ENCODE measurements around the gene CHST15. TPM values are rescaled to one million over a fixed set of nuclear protein-coding genes. Genes with fewer than 3 reads are reported as not detected.

CHST15 gene
- total and polyA plus RNA-seq, 2 of the 4 experiments (the other 2 are of a cell fraction), result 0.14 to 0.18 TPM

GRCh38 chr10:123993534-123994416 lies 99.6 kb downstream of the CHST15 start:
- POLR2A ChIA-PET (ENCODE audit: unreplicated experiment), result no interaction called here
- CTCF ChIA-PET, result interaction anchor here (1.0 to 1.3 kb wide), 5 partner anchors 9 to 403 kb away, joined by 3 to 18 read pairs (median 3); no protein-coding TSS in a partner anchor
- no peak overlapping the region for H3K18ac ChIP-seq (ENCODE audit: low read depth, low read length)
- H3K4me1 ChIP-seq (ENCODE audit: control insufficient read depth, insufficient read depth, low read length), result peaks cover 3% of the 10 kb centered on the region; the same call in 1 of the 2 replicates
- no peaks in the 10 kb centered on the region for H3K36me3 ChIP-seq (ENCODE audit: control insufficient read depth, insufficient read depth, low read length)
- intact Hi-C loops (cut with micrococcal nuclease) (loop anchor here (1.0 to 5.0 kb wide), 2 partner anchors 396 to 749 kb away; partner anchors contain the start of gene FAM53B), in situ Hi-C loops (cut with MboI; ENCODE audit: low sequenced_read_pairs) (loop anchor here (5.0 kb wide), 1 partner anchor 394 kb away; no protein-coding TSS in a partner anchor), dilution Hi-C loops (cut with HindIII; ENCODE audit: low sequenced_read_pairs, unreplicated experiment) (loop anchor here (25.0 kb wide), 1 partner anchor 394 kb away; no protein-coding TSS in a partner anchor)
- no peaks in the 10 kb centered on the region for H4K20me1 ChIP-seq (ENCODE audit: insufficient read depth, low read length)
- H3K23ac ChIP-seq (ENCODE audit: low read depth, low read length), result no peak overlapping the region
- no peak overlapping the region for H3K4ac ChIP-seq (ENCODE audit: low read depth, low read length)
- no peak overlapping the region for H4K5ac ChIP-seq (ENCODE audit: low read depth, low read length)
- no peak overlapping the region for H2BK120ac ChIP-seq (ENCODE audit: low read depth, low read length)
- TF ChIP-seq, protein P1, sequence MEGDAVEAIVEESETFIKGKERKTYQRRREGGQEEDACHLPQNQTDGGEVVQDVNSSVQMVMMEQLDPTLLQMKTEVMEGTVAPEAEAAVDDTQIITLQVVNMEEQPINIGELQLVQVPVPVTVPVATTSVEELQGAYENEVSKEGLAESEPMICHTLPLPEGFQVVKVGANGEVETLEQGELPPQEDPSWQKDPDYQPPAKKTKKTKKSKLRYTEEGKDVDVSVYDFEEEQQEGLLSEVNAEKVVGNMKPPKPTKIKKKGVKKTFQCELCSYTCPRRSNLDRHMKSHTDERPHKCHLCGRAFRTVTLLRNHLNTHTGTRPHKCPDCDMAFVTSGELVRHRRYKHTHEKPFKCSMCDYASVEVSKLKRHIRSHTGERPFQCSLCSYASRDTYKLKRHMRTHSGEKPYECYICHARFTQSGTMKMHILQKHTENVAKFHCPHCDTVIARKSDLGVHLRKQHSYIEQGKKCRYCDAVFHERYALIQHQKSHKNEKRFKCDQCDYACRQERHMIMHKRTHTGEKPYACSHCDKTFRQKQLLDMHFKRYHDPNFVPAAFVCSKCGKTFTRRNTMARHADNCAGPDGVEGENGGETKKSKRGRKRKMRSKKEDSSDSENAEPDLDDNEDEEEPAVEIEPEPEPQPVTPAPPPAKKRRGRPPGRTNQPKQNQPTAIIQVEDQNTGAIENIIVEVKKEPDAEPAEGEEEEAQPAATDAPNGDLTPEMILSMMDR (conservative IDR thresholded peaks at IDR 0.05; ENCODE audit: low read depth, low read length), result no peak
- no peak for TF ChIP-seq RFX5 (IDR thresholded peaks at IDR 0.05; ENCODE audit: low read depth, low read length)
- TF ChIP-seq RCOR1 (IDR thresholded peaks at IDR 0.05; ENCODE audit: insufficient replicate concordance, low read length), result no peak
- no peak for TF ChIP-seq RAD21 (IDR thresholded peaks at IDR 0.05; ENCODE audit: low read length)
- TF ChIP-seq CHD1 (IDR thresholded peaks at IDR 0.05; ENCODE audit: low read depth, low read length), result no peak
- H4K8ac ChIP-seq (ENCODE audit: low read depth in 2 of 2, low read length in 2 of 2), result no peak overlapping the region
- no peak overlapping the region for H3K9ac ChIP-seq (ENCODE audit: low read depth, low read length)
- H2AK9ac ChIP-seq (replicated peaks; ENCODE audit: low read depth, low read length, poor library complexity), result no peak overlapping the region
- no peak overlapping the region for H3K4me3 ChIP-seq (ENCODE audit: insufficient read depth, low read depth, low read length)
- H3K79me1 ChIP-seq (ENCODE audit: low read depth in 1 of 2, low read length in 2 of 2), result no peaks in the 10 kb centered on the region
- no peak overlapping the region for H2BK5ac ChIP-seq (ENCODE audit: low read depth, low read length, poor library complexity, severe bottlenecking)
- H4K91ac ChIP-seq (ENCODE audit: insufficient read depth, low read depth, low read length), result no peak overlapping the region
- DNase-seq, result no peak
- no CpG with 5 or more reads among the region's 17 CpGs for WGBS, 2 experiments (ENCODE audit: extremely low coverage in 2 of 2, insufficient read length in 1 of 2)
- ATAC-seq (ENCODE audit: low read depth), result no peak
- H3K27me3 ChIP-seq (ENCODE audit: control insufficient read depth, insufficient read depth, low read length), result peaks cover 4% of the 10 kb centered on the region; the same call in 1 of the 2 replicates
- H3K9me1 ChIP-seq (ENCODE audit: insufficient read depth, low read length), result no peaks in the 10 kb centered on the region
- H3K14ac ChIP-seq (replicated peaks; ENCODE audit: low read depth, low read length), result no peak overlapping the region
- peak overlapping the region; percentile 14 for H2AFZ ChIP-seq (replicated peaks; ENCODE audit: low read length, poor library complexity)
- H3K27ac ChIP-seq (ENCODE audit: insufficient read depth, low read length), result no peak overlapping the region
- H3K9me3 ChIP-seq (ENCODE audit: control insufficient read depth, insufficient read depth, low read length), result no peaks in the 10 kb centered on the region
- no peak overlapping the region for H2AK5ac ChIP-seq (ENCODE audit: low read depth, low read length)
- no peak overlapping the region for H3K56ac ChIP-seq (ENCODE audit: extremely low read depth, insufficient read depth, low read length)
- no peak overlapping the region for H3K4me2 ChIP-seq (ENCODE audit: low read depth, low read length)
- no peak overlapping the region for H2BK15ac ChIP-seq (ENCODE audit: low read depth, low read length)
- H2BK20ac ChIP-seq (ENCODE audit: low read depth, low read length), result no peak overlapping the region
- no TSS peak for BruUV-seq (replicated peaks)

Data from IMR-90 (cell line).